HG02943 (cell line): ENCODE data around the gene LGALS9C.
"Not testable (repeated sequence)": the region's sequence is repeated elsewhere in the genome, so short reads cannot be mapped to it uniquely, and the experiment has no call there.

Experiments used
- ATAC-seq: cut with Tn5 transposase; IDR thresholded peaks from one replicate; pipeline ENCODE4 v1.9.1; 2021; ENCODE audit warnings: mild to moderate bottlenecking, low read depth, moderate library complexity; ENCODE audit not compliant: unreplicated experiment

Gene LGALS9C

GRCh38 chr17:18527354-18527753 lies 50.8 kb downstream of the LGALS9C start:
- ATAC-seq: not testable (repeated sequence)

GRCh38 chr17:18528435-18528834 lies 51.8 kb downstream of the LGALS9C start:
- not testable (repeated sequence) for ATAC-seq

- ATAC-seq: not testable (repeated sequence)
Observed at GRCh38 chr17:18528899-18529500, 52.4 kb downstream of the LGALS9C start.

GRCh38 chr17:18530405-18530804 lies 53.8 kb downstream of the LGALS9C start:
- ATAC-seq: not testable (repeated sequence)

GRCh38 chr17:18542234-18542633 lies 65.6 kb downstream of the LGALS9C start:
- not testable (repeated sequence) for ATAC-seq

GRCh38 chr17:18542907-18543306 lies 66.3 kb downstream of the LGALS9C start:
- ATAC-seq: not testable (repeated sequence)
